GM12878 (cell line): Measurements from ENCODE around the gene OR6X1. TPM values are rescaled to one million over a fixed set of nuclear protein-coding genes. Genes with fewer than 3 reads are reported as not detected.

Experiments
- ATAC-seq: fragments of 200-7000 bp; cut with Tn5 transposase; 3 replicates; pipeline ENCODE4 v1.9.1; 2020; ENCODE audit warnings: mild to moderate bottlenecking, moderate library complexity
- BruUV-seq: library from RNA; stranded (reverse); fragments of 400-500 nt; replicated peaks from 2 replicates; lab custom pipeline; 2021; lab: Mats Ljungman, UMichigan
- CTCF ChIA-PET: fragments of 300-600 bp; sonication (Branson Sonifier 250); formaldehyde crosslinking; extraction: SDS; loops from one replicate; lab custom pipeline; 2021; ENCODE audit warnings: inconsistent platforms; lab: Yijun Ruan, JAX
- POLR2A ChIA-PET: fragments of 350-600 bp; formaldehyde crosslinking; extraction: SDS; loops from one replicate; lab custom pipeline; 2021; ENCODE audit warnings: inconsistent platforms; lab: Charles Lee
- RAD21 ChIA-PET: fragments of 300-600 bp; sonication (Branson Sonifier 250); formaldehyde crosslinking; loops from one replicate; lab custom pipeline; 2023; ENCODE audit warnings: antibody characterized with exemption; ENCODE audit not compliant: unreplicated experiment; lab: Charles Lee
- SMC1A ChIA-PET: fragments of 300-600 bp; sonication (Branson Sonifier 250); formaldehyde crosslinking; loops from one replicate; lab custom pipeline; 2023; ENCODE audit not compliant: unreplicated experiment, uncharacterized antibody; lab: Charles Lee
- DNase-seq: peaks from one replicate; pipeline ENCODE4 v3.0.0-alpha.2; 2011; ENCODE audit warnings: low read depth, low spot score
- FAIRE-seq: peaks from 3 replicates; lab custom pipeline; 2011; peaks lifted over from hg19 to GRCh38; lab: Jason Lieb, UNC
- H2AFZ ChIP-seq: 2 replicates; pipeline ENCODE4 v1.6.0; 2011; ENCODE audit warnings: low read depth, low read length, control low read depth; ENCODE audit not compliant: control insufficient read depth
- H3K27ac ChIP-seq: 2 replicates; pipeline ENCODE4 v1.5.1; 2011; ENCODE audit warnings: control low read depth; ENCODE audit not compliant: control insufficient read depth, insufficient read depth
- H3K27me3 ChIP-seq, 2 experiments: replicated peaks in 1 of 2; 2 replicates each; pipeline versions ENCODE4 v1.6.0 to v1.6.1; 2011; ENCODE audit warnings: low read length in 1 of 2; ENCODE audit not compliant: control insufficient read depth in 2 of 2, insufficient read depth in 2 of 2
- H3K36me3 ChIP-seq, 2 experiments: 2 replicates each; pipeline ENCODE4 v1.5.1; 2011; ENCODE audit warnings: low read length in 1 of 2; ENCODE audit not compliant: control insufficient read depth in 2 of 2, insufficient read depth in 2 of 2
- H3K4me1 ChIP-seq: 2 replicates; pipeline ENCODE4 v1.6.1; 2011; ENCODE audit warnings: mild to moderate bottlenecking, low read length, moderate library complexity, mixed read lengths; ENCODE audit not compliant: control insufficient read depth, insufficient read depth
- H3K4me2 ChIP-seq: 2 replicates; pipeline ENCODE4 v1.6.0; 2011; ENCODE audit warnings: control low read depth; ENCODE audit not compliant: control insufficient read depth, insufficient read depth
- H3K4me3 ChIP-seq: fragments of 200-600 bp; sonication (generic); 2 replicates; pipeline ENCODE4 v1.5.1; 2016
- H3K79me2 ChIP-seq: 2 replicates; pipeline ENCODE4 v1.6.0; 2011; ENCODE audit warnings: low read length; ENCODE audit not compliant: control insufficient read depth, insufficient read depth
- H3K9ac ChIP-seq: 2 replicates; pipeline ENCODE4 v1.8.0; 2011; ENCODE audit warnings: low read length, control low read depth, mixed read lengths; ENCODE audit not compliant: control insufficient read depth, insufficient read depth
- H3K9me3 ChIP-seq: replicated peaks from 3 replicates; pipeline ENCODE4 v1.5.1; 2011; ENCODE audit warnings: mild to moderate bottlenecking, low read length; ENCODE audit not compliant: control insufficient read depth, insufficient read depth
- H4K20me1 ChIP-seq: 2 replicates; pipeline ENCODE4 v1.6.0; 2011; ENCODE audit not compliant: control insufficient read depth, insufficient read depth
- NFYB ChIP-seq: IDR thresholded peaks from 2 replicates; pipeline ENCODE4 v1.6.1; 2011; ENCODE audit warnings: low read depth, mild to moderate bottlenecking, low read length, improper control_type of control experiment, moderate library complexity; ENCODE audit not compliant: insufficient read depth
- PAX5 ChIP-seq: IDR thresholded peaks from 2 replicates; pipeline ENCODE4 v1.6.1; 2011; ENCODE audit warnings: low read depth, low read length, borderline replicate concordance
- ZNF24 ChIP-seq: fragments of 450-650 bp; IDR thresholded peaks from 2 replicates; pipeline ENCODE4 v1.6.1; 2017; ENCODE audit warnings: antibody characterized with exemption, mild to moderate bottlenecking
- ZSCAN29 ChIP-seq: fragments of 450-650 bp; IDR thresholded peaks from 2 replicates; pipeline ENCODE4 v1.6.1; 2017; ENCODE audit warnings: mild to moderate bottlenecking, moderate library complexity
- in situ Hi-C: fragments of 300-500 bp; cut with MboI; formaldehyde crosslinking; loops from 9 replicates; pipeline ENCODE4 v1.14.3; 2018; ENCODE audit warnings: mixed read lengths
- intact Hi-C: fragments of 100-400 bp; cut with micrococcal nuclease; formaldehyde crosslinking; loops from one replicate; pipeline ENCODE4 v1.14.2; 2022; ENCODE audit not compliant: unreplicated experiment
- polyA plus RNA-seq, 11 experiments: library from polyadenylated mRNA; depleted of rRNA in 4 of 11; unstranded in 6 of 11; stranded (reverse) in 5 of 11; fragments of >200 nt; fragmentation: Nextera tagmentation in 4 of 11; fragmentation: Illumina TruSeq in 1 of 11; extraction: Ambion mirVana in 4 of 11; extraction: Trizol in 1 of 11; gene quantifications; 1 replicate in 1 of 11; 2 replicates in 10 of 11; pipeline versions ENCODE4 v1.2.1 to v1.2.3, GENCODE V29; 2011 to 2016; ENCODE audit warnings: inconsistent platforms in 2 of 11, missing spikeins in 2 of 11, low read depth in 1 of 11
- total RNA-seq, 4 experiments: library from RNA; depleted of rRNA in 3 of 4; stranded (reverse); fragments of >200 nt in 3 of 4; fragmentation: Illumina TruSeq in 1 of 4; extraction: Trizol in 1 of 4; gene quantifications; 2 replicates each; pipeline versions ENCODE4 v1.2.1 to v1.2.3, GENCODE V29; 2013 to 2021
- TF ChIP-seq, protein P1 (sequence below): IDR thresholded peaks from 2 replicates; pipeline ENCODE4 v1.6.1; 2012; ENCODE audit warnings: improper control_type of control experiment, low read depth, low read length; ENCODE audit not compliant: insufficient replicate concordance

Gene OR6X1
- total and polyA plus RNA-seq, 10 of the 15 experiments (the other 5 are each of a cell fraction or from before 2014, with no cell fraction given): not detected

DNA sequence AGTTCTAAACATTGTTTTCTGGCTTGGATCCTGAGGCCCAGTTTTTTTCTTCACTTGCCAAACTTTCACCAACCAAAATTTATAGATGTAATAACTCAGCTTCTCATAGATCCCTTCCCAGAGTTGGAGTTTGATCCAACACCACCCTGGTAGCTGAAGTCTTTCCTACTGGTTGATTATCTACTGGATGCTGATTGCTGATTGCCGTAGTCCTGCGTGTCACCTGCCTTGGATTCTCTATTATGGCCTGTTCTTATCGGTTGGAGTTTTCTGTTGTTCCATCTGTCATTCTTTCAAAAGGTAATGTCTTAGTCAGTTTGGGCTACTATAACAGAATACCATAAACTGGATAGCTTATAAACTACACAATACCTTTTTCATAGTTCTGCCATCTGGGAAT lies 17.3 kb upstream of the OR6X1 start (continued):
- TF ChIP-seq, protein P1, sequence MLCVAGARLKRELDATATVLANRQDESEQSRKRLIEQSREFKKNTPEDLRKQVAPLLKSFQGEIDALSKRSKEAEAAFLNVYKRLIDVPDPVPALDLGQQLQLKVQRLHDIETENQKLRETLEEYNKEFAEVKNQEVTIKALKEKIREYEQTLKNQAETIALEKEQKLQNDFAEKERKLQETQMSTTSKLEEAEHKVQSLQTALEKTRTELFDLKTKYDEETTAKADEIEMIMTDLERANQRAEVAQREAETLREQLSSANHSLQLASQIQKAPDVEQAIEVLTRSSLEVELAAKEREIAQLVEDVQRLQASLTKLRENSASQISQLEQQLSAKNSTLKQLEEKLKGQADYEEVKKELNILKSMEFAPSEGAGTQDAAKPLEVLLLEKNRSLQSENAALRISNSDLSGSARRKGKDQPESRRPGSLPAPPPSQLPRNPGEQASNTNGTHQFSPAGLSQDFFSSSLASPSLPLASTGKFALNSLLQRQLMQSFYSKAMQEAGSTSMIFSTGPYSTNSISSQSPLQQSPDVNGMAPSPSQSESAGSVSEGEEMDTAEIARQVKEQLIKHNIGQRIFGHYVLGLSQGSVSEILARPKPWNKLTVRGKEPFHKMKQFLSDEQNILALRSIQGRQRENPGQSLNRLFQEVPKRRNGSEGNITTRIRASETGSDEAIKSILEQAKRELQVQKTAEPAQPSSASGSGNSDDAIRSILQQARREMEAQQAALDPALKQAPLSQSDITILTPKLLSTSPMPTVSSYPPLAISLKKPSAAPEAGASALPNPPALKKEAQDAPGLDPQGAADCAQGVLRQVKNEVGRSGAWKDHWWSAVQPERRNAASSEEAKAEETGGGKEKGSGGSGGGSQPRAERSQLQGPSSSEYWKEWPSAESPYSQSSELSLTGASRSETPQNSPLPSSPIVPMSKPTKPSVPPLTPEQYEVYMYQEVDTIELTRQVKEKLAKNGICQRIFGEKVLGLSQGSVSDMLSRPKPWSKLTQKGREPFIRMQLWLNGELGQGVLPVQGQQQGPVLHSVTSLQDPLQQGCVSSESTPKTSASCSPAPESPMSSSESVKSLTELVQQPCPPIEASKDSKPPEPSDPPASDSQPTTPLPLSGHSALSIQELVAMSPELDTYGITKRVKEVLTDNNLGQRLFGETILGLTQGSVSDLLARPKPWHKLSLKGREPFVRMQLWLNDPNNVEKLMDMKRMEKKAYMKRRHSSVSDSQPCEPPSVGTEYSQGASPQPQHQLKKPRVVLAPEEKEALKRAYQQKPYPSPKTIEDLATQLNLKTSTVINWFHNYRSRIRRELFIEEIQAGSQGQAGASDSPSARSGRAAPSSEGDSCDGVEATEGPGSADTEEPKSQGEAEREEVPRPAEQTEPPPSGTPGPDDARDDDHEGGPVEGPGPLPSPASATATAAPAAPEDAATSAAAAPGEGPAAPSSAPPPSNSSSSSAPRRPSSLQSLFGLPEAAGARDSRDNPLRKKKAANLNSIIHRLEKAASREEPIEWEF: no peak

DNA sequence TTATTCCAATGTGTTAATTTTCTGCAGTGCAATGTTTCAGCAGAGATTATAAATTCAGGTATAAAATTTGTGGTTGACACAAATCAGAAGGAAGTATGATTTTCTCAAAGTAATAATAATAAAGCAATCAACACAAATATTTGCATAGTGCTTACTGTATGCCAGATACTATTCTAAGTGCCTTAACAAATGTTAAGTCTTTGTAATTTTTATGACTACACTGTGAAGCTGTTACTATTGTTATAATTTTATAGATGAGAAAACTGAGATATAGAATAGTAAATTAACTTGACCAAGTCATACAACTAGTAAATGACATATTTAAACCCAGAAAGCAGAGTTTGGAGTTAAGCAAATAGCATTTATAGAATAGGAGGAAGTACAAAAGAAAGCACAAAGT lies 16.4 kb upstream of the OR6X1 start:
- Histone ChIP-seq H2AFZ (no peak overlapping the region), H3K4me2 (no peak overlapping the region), H3K9ac (no peak overlapping the region), H3K27me3 (no peaks in the 10 kb centered on the region)
- DNase-seq: no peak
- intact Hi-C loops: no loop called here
- TF ChIP-seq ZSCAN29 (no peak), NFYB (no peak), ZNF24 (no peak), PAX5 (no peak)
- TF ChIP-seq, protein P1: no peak
- TF ChIP-seq, all 136 proteins: peak for 0
- Histone ChIP-seq H3K36me3 (no peaks in the 10 kb centered on the region), H3K4me1 (no peaks in the 10 kb centered on the region), H3K79me2 (no peaks in the 10 kb centered on the region), H4K20me1 (no peaks in the 10 kb centered on the region), H3K27ac (no peak overlapping the region), H3K4me3 (no peak overlapping the region), H3K9me3 (no peaks in the 10 kb centered on the region; the same call in 2 of the 3 replicates)
- ChIA-PET POLR2A (no interaction called here), RAD21 (no interaction called here), CTCF (no interaction called here), SMC1A (no interaction called here)
- no TSS peak for BruUV-seq
- FAIRE-seq (no peak), ATAC-seq (no peak)
- in situ Hi-C loops: no loop called here
